Adipose tissue (tissue), 3 donors: ENCODE measurements around the gene FAM240A. TPM values are rescaled to one million over a fixed set of nuclear protein-coding genes. Genes with fewer than 3 reads are reported as not detected.

ENCODE experiments used
- H3K27ac ChIP-seq: one replicate; pipeline ENCODE4 v1.5.1; 2013; ENCODE audit warnings: low read depth, low read length
- WGBS, 3 donors: extraction: QIAGEN DNeasy Blood & Tissue Kit; methylation state at CpG; one replicate each; pipeline ENCODE4 v1.1.7; 2013; 5-methylcytosine and 5-hydroxymethylcytosine counted together
- polyA plus RNA-seq, 3 donors: library from polyadenylated mRNA; stranded (reverse); fragments of 200-250 nt; gene quantifications; one replicate each; pipeline ENCODE4 v1.2.3, GENCODE V29; 2013
- donor health status: healthy with polysubstance abuse.
- donor health status: Bipolar disorder and iron deficiency.
- donor health status: healthy.

The FAM240A gene
- polyA plus RNA-seq, 3 donors, result not detected

DNA sequence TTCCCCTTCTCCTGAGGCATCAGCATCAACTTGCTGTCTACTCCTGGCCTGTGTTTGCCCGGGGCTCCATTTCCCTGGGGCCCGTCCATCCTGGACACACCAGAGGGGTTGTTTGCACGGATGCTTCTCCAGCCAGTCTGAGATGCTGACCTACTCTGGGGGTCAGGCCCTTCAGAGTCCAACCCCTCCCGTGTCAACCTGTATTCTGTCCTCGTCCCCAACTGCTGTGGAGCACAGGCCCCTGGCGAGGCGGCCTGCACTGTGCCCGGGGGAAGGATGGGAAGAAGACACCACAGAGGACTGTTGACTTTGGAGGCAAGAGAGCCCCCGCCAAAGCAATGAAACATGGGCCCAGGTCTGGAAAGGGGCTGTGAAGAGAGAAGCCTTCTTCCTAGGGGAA, 55.3 kb downstream of the FAM240A start:
- 89 to 92% (median 92%) methylated on average over 9 of the region's 9 CpGs for WGBS, 3 donors
- no peak overlapping the region for H3K27ac ChIP-seq

DNA sequence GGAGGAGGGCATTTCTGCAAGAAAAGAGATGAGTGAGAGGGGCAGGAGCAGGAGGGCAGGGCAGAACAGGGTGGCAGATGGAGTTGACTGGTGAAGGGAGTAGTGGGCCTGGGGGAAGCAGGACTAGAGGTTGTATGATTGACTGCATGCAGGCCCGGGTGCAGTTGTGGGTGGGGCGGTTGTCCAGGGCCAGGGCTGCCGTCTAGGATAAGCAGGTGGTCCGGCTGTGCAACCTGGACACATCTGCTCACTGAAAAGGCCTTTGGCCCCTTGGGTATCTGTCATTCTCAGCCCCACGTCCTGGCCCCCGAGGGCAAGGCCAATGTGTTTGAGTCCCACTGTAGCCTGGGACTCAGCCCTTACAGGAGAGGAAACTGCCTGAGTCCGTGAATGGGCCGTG, 55.8 kb downstream of the FAM240A start:
- 66 to 71% (median 71%) methylated on average over 8 of the region's 8 CpGs for WGBS, 3 donors
- H3K27ac ChIP-seq, result no peak overlapping the region

DNA sequence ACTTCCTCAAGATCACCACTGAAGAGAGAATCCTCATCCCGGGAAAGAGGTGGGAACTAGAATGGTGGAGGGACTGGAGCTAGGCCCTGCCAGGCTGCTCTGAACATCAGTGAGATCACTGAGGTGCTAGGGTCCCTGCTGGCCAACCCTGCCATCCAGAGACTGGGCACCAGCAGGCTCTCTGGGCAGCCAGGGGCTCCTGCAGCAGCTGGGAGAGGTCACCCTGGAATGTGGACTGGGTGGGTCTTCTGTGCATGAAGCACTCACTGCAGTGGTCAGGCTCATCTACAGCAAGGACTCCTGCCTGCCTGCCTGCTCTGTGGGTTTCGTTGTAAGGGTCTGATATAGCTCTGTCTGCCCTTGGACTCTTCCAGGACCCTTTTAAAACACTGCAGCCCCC, 56.3 kb downstream of the FAM240A start:
- no peak overlapping the region for H3K27ac ChIP-seq
- WGBS, 3 donors, result 75 to 88% (median 85%) methylated on average over 2 of the region's 2 CpGs

DNA sequence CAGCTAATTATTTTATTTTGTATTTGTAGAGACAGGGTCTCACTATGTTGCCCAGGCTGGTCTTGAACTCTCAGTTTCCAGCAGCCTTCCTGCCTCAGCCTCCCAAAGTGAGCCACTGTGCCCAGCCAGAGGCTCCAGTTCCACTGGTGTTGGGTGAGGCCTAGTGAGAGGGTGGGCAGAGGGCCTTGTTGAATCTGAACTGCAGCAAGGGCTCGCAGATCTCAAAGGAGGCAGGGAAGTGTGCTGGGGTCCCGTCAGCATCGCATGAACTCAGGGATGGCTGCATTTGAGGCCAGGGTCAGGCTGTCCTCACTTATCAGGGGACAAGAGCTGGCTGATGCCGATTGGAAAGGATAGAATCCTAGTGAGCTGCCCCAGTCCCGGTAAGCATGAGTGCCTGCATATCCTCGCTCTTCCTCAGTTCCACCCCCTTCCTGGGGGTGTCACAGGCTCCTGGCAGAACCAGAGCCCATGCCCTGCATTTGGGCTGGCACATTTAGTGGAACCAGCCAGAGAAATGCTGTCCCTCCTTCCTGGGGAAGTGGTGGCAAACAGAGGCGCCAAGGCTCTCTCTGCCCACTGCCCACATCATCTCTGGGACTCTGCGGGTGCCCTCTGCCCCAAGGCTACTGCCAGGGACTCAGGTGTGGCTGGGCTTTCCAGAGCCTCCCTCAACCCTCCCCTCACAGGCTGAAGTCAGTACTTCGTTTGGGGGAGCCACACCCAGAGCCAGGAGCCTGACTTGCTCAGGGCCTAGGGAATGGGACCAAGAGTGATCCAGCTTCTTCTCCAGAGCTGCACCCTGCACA, 57.1 kb downstream of the FAM240A start:
- 76 to 79% (median 78%) methylated on average over 9 of the region's 9 CpGs for WGBS, 3 donors
- H3K27ac ChIP-seq, result no peak overlapping the region

DNA sequence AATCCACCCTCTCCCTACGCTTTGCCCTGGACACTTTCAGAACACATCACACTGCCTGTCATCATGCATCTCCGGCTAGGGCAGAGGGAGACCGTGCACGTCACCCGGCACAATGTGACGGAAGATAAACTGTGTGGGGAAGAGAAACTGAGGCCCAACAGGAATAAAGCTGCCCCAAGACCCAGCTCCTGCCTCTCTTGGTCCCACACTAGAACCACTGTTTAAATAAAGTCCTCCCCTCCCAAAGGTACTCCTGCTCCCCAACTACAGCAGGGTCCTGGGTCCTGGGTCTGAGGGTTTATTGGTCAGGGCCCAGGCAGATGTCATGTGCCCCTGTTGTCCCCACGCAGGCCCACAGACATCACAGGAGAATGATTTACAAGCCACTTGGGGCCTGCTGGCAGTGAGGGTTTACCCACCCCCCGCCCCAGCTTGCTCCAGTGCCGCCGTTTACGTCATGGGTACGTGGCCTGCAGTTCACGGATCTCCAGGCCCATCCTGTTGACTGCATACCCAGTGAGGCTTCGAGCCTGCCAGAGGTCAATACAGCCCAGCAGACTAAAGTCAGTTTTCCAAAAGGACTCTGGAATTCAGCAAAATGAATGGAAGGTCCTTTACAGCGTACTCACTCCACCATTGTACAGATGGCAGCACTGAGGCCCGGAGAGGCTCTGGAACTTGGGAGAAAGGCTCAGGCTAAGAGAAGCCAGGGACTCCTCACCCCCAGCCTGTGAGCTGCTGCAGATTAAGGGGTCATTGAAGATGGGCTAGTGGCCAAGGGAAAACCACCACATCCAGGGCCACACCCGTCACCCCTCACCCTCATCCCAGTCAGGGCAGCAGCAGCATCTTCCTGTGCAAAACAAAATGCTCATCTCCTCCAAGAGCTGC, 57.9 kb downstream of the FAM240A start:
- H3K27ac ChIP-seq, result no peak overlapping the region
- WGBS, 3 donors, result 81 to 91% (median 87%) methylated on average over 17 of the region's 17 CpGs

DNA sequence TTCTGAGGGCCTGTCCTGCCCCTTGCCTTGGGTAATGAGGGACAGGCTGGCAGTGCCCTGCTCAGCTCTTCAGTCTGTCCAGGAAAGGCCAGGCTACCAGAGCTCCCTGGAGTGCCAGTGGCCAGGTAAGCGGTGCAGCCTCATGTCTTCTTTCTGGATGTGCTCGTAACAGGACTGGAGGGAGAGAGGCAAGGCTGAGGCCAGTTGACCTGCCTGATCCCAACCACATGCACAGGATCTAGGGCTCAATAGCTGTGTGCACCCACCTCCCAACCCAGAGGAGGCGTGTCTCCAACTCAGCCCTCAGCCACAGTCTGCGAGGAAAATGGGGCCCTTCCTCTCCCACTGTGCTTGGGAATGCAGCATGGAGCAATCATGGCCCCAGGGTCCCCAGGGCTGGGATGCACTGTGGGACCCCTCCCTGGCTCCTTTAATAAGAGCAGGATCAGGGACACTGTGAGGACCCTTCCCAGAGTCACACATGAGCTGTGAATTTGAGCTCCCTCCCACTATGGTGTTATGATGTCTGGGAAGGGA, 58.6 kb downstream of the FAM240A start:
- 94 to 98% (median 97%) methylated on average over 4 of the region's 4 CpGs for WGBS, 3 donors
- H3K27ac ChIP-seq, result no peak overlapping the region

DNA sequence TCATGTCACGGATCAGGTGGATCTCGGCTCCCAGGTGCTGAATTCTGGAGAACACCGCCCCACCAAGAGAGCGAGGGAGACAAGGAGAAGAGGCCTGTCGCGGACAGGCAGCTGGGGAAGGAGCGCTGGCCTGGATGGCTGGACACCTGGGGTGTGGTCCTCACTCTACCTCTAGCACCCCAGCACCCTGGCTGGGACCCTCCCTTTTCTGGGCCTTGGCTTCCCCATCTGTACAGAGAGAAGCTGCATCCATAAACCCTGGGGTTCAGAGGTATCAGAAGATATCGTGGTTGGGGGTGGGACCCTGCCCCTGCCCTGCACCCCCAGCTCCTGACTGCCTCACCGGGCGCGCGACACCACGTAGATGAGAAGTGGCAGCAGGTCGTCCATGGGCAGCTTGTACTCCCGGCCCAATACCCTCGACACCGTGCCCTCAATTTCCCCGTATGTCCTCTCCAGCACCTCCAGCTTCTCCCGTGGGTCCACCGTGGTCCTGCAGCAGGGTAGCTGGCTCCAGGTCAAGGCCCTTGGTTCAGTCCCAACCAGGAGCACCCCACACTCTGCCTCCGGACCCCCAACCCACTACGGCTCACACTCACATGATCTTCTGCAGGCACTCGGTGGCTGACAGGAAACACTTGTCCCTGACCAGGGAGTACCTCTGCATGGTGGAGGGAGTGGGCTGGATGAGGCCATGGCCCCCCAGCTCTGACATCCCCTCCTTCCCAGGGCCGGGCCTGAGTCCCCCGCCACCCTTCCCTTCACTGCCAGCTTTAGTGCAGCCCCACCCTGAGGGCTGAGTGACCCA, 59.4 kb downstream of the FAM240A start:
- H3K27ac ChIP-seq, result no peak overlapping the region
- 92 to 96% (median 95%) methylated on average over 23 to 25 of the region's 25 CpGs for WGBS, 3 donors

DNA sequence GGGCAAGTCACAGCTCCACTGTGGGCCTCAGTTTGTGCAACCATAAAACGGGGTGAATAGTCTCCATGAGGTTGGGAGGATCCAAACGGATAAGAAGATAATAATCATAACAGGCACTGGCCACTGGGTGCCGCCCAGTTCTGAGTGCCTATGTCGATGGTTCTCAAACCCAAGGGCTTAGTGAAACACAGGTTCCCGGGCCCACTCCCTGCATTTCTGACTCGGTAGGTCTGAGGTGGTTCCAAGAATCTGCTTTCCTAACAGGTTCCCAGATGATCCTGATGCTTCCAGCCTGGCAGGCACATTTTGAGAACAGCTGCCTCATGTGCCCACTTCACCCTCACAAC, 60.0 kb downstream of the FAM240A start:
- H3K27ac ChIP-seq, result no peak overlapping the region
- 88 to 94% (median 91%) methylated on average over 6 of the region's 6 CpGs for WGBS, 3 donors

DNA sequence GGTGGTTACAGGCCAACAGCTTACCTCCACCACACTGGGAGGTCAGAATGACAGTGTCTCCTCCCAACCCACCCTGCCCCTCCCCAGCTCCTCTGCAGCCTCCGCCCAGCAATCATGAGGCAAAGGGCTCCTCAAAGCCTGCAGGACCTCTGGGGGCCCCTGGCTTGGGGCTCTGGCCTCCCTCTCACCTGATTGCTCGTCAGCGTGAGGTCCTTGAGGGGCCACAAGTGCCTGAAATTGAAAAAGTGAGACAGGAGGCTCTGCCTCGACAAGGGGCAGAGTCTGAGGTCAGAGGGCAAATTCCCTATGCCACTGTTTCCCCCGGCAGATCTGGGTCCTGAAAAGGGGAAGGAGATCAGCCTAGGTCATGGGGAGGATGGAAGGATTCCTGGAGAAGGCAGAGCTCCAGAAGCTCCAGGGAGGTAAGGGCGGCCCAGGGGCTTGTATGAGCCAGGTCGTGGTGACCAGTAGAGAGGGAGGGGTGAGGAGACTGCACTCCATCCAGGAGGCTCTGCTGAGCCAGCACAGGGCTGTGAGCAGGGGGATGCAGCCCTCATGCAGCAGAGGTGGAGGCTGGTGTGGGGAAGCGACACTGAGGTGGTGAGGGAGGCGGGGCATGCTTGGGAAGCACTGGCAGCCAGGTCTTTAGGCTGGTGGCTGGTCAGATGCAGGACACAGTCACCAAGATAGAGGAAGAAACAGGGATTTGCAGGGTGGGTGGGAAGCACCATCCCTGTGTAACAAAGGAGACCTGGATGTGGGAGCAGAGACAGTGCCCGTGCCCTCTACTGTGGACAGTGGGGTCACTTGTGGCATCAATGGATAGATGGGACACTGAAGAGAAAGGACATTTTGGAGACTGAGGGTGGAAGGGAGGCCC, 61.1 kb downstream of the FAM240A start:
- no peak overlapping the region for H3K27ac ChIP-seq
- 89 to 90% (median 90%) methylated on average over 10 of the region's 10 CpGs for WGBS, 3 donors

DNA sequence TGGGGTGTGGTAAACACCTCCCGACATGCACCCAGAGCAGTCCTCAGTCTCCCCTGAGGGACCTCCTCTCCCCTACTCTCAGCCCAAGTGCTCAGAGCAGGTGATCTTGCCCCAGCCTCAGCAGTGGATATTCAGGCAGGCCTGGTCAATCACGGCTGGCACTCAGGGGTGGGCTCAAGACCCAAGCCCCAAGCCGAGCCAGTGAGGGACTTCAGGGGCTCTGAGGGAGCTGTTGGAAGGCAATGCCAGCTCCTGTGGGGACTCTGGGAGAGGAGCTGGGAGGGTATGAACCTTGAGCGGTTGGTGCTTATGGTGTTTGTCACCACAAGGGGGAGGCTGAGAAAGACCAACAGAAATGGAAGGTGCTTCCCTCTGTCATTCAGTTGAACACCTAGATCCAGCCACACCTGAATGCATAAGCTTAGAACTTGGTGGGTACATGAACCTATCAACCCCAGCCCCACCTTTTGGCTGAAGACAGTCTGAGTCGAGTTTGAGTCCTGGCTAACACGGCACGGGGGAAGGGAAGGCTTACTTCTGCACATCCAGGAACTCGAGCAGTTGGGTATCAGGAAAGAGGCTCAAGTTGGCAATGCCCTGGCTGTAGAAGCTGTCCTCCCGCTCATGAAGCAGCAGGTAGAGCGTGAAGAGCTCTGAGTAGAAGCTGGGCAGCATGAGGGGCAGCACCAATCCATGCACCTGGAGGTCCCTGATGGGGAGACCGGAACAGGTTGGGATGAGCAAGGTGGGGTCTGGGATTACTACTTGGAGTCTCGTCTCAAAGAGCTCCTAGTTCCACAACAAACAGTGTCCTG, 61.9 kb downstream of the FAM240A start:
- 92 to 97% (median 92%) methylated on average over 12 of the region's 12 CpGs for WGBS, 3 donors
- no peak overlapping the region for H3K27ac ChIP-seq

DNA sequence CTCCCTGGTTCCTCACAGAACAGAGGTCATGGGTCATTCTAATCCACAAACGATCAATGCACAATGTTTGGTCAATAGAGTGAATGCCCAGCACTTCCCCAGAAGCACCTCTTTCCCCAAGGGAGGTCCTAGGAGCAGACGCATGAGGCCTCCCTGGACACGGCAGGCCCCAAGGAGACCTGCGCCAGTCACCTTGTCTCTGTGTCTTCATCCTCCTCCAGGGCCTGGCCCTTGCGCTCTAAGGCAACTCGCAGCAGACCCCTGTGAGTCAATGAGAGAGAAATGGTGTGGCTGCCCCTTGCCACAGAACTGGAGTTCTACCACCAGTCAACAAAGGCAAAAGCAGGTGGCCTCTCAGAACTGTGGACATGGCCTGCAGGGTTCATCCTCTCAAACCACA, 63.1 kb downstream of the FAM240A start:
- 88 to 97% (median 93%) methylated on average over 6 of the region's 6 CpGs for WGBS, 3 donors
- H3K27ac ChIP-seq, result no peak overlapping the region

Other genes starting within 250 kb of the FAM240A start
- 1 to 10 TPM in 1 of 3 donors, under 1 TPM in 2; 0.22 to 1.1 (median 0.90) TPM for gene CCR5, start 241.6 kb upstream of the FAM240A start, polyA plus RNA-seq
- 1 to 10 TPM in 2 of 3 donors, under 1 TPM in 1; 0.67 to 5.5 (median 2.0) TPM for gene CCRL2, start 205.3 kb upstream of the FAM240A start, polyA plus RNA-seq
- 10 to 100 TPM in 1 of 3 donors, 1 to 10 TPM in 2; 5.6 to 13.4 (median 9.1) TPM for gene LTF, start 147.6 kb upstream of the FAM240A start, polyA plus RNA-seq
- not detected for gene RTP3, start 114.5 kb upstream of the FAM240A start, polyA plus RNA-seq
- 1 to 10 TPM in 2 of 3 donors, under 1 TPM in 1; 0.58 to 6.9 (median 1.2) TPM for gene LRRC2, start 46.2 kb upstream of the FAM240A start, polyA plus RNA-seq
- gene ALS2CL, start 81.2 kb downstream of the FAM240A start, polyA plus RNA-seq, result 10 to 100 TPM; 10.0 to 27.7 (median 11.2) TPM
- gene TMIE, start 88.9 kb downstream of the FAM240A start, polyA plus RNA-seq, result under 1 TPM; 0.14 to 0.34 (median 0.33) TPM
- under 1 TPM in 2 of 3 donors, not detected in 1; 0.07 to 0.20 TPM for gene PRSS50, start 105.3 kb downstream of the FAM240A start, polyA plus RNA-seq